T-helper 2 cell (primary cell): ENCODE data around the gene STRN4.

Source experiments
- DNase-seq, 5 experiments: peaks; one replicate each; pipeline versions ENCODE4 v3.0.0 to v3.0.0-alpha.2; 2012 to 2022

STRN4 gene

GRCh38 chr19:46742926-46743480 is 3.2 kb downstream of the STRN4 start:
- no peak for DNase-seq

- no peak for DNase-seq
Measured at GRCh38 chr19:46741447-46741846, 4.8 kb downstream of the STRN4 start.

- DNase-seq, result no peak
Measured at GRCh38 chr19:46739290-46739771, 6.9 kb downstream of the STRN4 start.

GRCh38 chr19:46737761-46738171 is 8.5 kb downstream of the STRN4 start:
- DNase-seq, result no peak

GRCh38 chr19:46737298-46737654 is 9.0 kb downstream of the STRN4 start:
- no peak for DNase-seq

GRCh38 chr19:46736531-46737297 is 9.5 kb downstream of the STRN4 start:
- no peak for DNase-seq

- DNase-seq, result no peak
Measured at GRCh38 chr19:46733690-46734292, 12.5 kb downstream of the STRN4 start.

GRCh38 chr19:46732966-46733689 is 13.1 kb downstream of the STRN4 start:
- DNase-seq, result no peak

GRCh38 chr19:46732172-46732938 is 13.9 kb downstream of the STRN4 start:
- no peak for DNase-seq

- DNase-seq, result no peak
Measured at GRCh38 chr19:46731584-46731983, 14.7 kb downstream of the STRN4 start.

GRCh38 chr19:46731007-46731501 is 15.2 kb downstream of the STRN4 start:
- DNase-seq, result no peak

GRCh38 chr19:46730595-46730994 is 15.7 kb downstream of the STRN4 start:
- no peak for DNase-seq

GRCh38 chr19:46730187-46730586 is 16.1 kb downstream of the STRN4 start:
- no peak for DNase-seq

- DNase-seq, result no peak
Measured at GRCh38 chr19:46729696-46730095, 16.6 kb downstream of the STRN4 start.

GRCh38 chr19:46728693-46729339 is 17.4 kb downstream of the STRN4 start:
- DNase-seq, result peak; percentile 63 to 78 (median 74)

GRCh38 chr19:46728208-46728607 is 18.0 kb downstream of the STRN4 start:
- no peak for DNase-seq

- no peak for DNase-seq
Measured at GRCh38 chr19:46727757-46728156, 18.5 kb downstream of the STRN4 start.

- DNase-seq, result no peak
Measured at GRCh38 chr19:46726971-46727501, 19.2 kb downstream of the STRN4 start.

- DNase-seq, result no peak
Measured at GRCh38 chr19:46726551-46726950, 19.7 kb downstream of the STRN4 start.

GRCh38 chr19:46725859-46726393 is 20.3 kb downstream of the STRN4 start:
- no peak for DNase-seq
